ENCODE measurements around the gene IL12RB1. TPM values are rescaled to one million over a fixed set of nuclear protein-coding genes. Genes with fewer than 3 reads are reported as not detected.

Gene IL12RB1
- total and polyA plus RNA-seq, 2 of the 8 experiments (the other 6 are each of a cell fraction or from before 2014, with no cell fraction given): 0.03 TPM; not detected in 1

GRCh38 chr19:18130523-18131242 is 43.9 kb upstream of the IL12RB1 start:
- Histone ChIP-seq H3K4me2 (ENCODE audit: insufficient read depth in 1 of 2, low read depth in 2 of 2, low read length in 2 of 2) (no peak overlapping the region), H3K9me3 (ENCODE audit: insufficient read depth in 2 of 2, low read depth in 1 of 2, low read length in 1 of 2) (no peaks in the 10 kb centered on the region), H3K9ac (replicated peaks in 1 of 4; ENCODE audit: extremely low read depth in 1 of 4, low read depth in 3 of 4, low read length in 3 of 4) (no peak overlapping the region), H3K79me1 (ENCODE audit: low read depth, low read length) (no peaks in the 10 kb centered on the region), H3K23ac (ENCODE audit: insufficient read length) (no peak overlapping the region), H2BK5ac (ENCODE audit: low read depth, low read length) (no peak overlapping the region), H2BK20ac (ENCODE audit: low read length) (no peak overlapping the region), H4K8ac (ENCODE audit: extremely low read depth, insufficient read depth, low read length) (peak overlapping the region; percentile 71; the same call in 1 of the 2 replicates), H2BK12ac (ENCODE audit: low read depth, low read length) (no peak overlapping the region), H4K5ac (ENCODE audit: insufficient read length, low read depth, low read length) (no peak overlapping the region), H3K4ac (replicated peaks; ENCODE audit: insufficient read length, low read depth, low read length) (no peak overlapping the region), H3K4me3 (ENCODE audit: extremely low read depth in 1 of 4, insufficient read depth in 2 of 4, low read depth in 3 of 4, low read length in 4 of 4) (no peak overlapping the region), H2AFZ (ENCODE audit: low read length) (no peak overlapping the region), H4K91ac (replicated peaks; ENCODE audit: insufficient read length, low read length) (no peak overlapping the region), H3K4me1 (replicated peaks in 1 of 4; ENCODE audit: control insufficient read depth in 3 of 4, insufficient read depth in 4 of 4, low read length in 3 of 4) (no peaks in the 10 kb centered on the region), H3K18ac (ENCODE audit: extremely low read depth, low read length) (no peak overlapping the region), H2BK15ac (ENCODE audit: low read length) (no peak overlapping the region), H3K23me2 (ENCODE audit: low read depth, low read length) (no peaks in the 10 kb centered on the region), H4K20me1 (replicated peaks in 1 of 2; ENCODE audit: control insufficient read depth in 1 of 2, insufficient read depth in 2 of 2, low read length in 2 of 2) (peaks cover 0 to 2% of the 10 kb centered on the region in 2 experiments), H3K14ac (ENCODE audit: insufficient read length) (no peak overlapping the region), H3K56ac (replicated peaks; ENCODE audit: insufficient read length, low read depth, low read length) (no peak overlapping the region), H3K27me3 (replicated peaks in 1 of 4; ENCODE audit: control insufficient read depth in 3 of 4, extremely low read depth in 1 of 4, insufficient read depth in 3 of 4, low read length in 3 of 4) (no peaks in the 10 kb centered on the region), H3K27ac (ENCODE audit: low read depth, low read length) (no peak overlapping the region), H2BK120ac (replicated peaks; ENCODE audit: low read depth, low read length) (no peak overlapping the region), H2AK5ac (ENCODE audit: low read depth, low read length) (no peak overlapping the region), H3K79me2 (ENCODE audit: control insufficient read depth in 1 of 2, insufficient read depth in 2 of 2, low read length in 2 of 2) (no peaks in the 10 kb centered on the region), H3K36me3 (ENCODE audit: control insufficient read depth in 2 of 4, insufficient read depth in 4 of 4, low read length in 3 of 4) (peaks cover 0 to 15% (median 8%) of the 10 kb centered on the region in 4 experiments; a peak in 6 of 8 replicates)
- ChIA-PET POLR2A (ENCODE audit: partially characterized antibody) (interaction anchor here (0.7 to 1.2 kb wide), 3 partner anchors 10 to 150 kb away, joined by 3 to 4 read pairs (median 3); partner anchors contain the start of gene JUND), CTCF (ENCODE audit: partially characterized antibody) (interaction anchor here (0.7 to 1.6 kb wide), 3 partner anchors 14 to 72 kb away, joined by 3 to 4 read pairs (median 3); no protein-coding TSS in a partner anchor)
- TF ChIP-seq HDAC2 (IDR thresholded peaks at IDR 0.05; ENCODE audit: borderline replicate concordance in 1 of 2, low read depth in 2 of 2, low read length in 2 of 2) (peak in 1 of 2 experiments; percentile 75; a peak in 1 of 4 replicates), RFX5 (IDR thresholded peaks at IDR 0.05; ENCODE audit: borderline replicate concordance, low read depth, low read length) (no peak), GABPA (IDR thresholded peaks at IDR 0.05; ENCODE audit: borderline replicate concordance, insufficient read depth, low read length) (no peak), KDM1A (IDR thresholded peaks at IDR 0.05; ENCODE audit: borderline replicate concordance, low read length) (peak; percentile 89), BACH1 (IDR thresholded peaks at IDR 0.05; ENCODE audit: low read length) (no peak), TCF12 (IDR thresholded peaks at IDR 0.05; ENCODE audit: low read depth, low read length) (no peak), CEBPB (IDR thresholded peaks at IDR 0.05; ENCODE audit: low read depth, low read length) (no peak), CBX8 (IDR thresholded peaks at IDR 0.05; ENCODE audit: borderline replicate concordance, low read depth, low read length) (no peak)
- 92% methylated on average over 21 of the region's 21 CpGs; no CpG with 5 or more reads in 1 of the 2 experiments for WGBS, 2 experiments (ENCODE audit: extremely low coverage in 1 of 2, insufficient coverage in 1 of 2, insufficient read length in 1 of 2, insufficient replicate concordance in 2 of 2, low coverage in 1 of 2, low lambda C conversion rate in 2 of 2, missing lambda C conversion rate in 1 of 2)
- FAIRE-seq (no peak), DNase-seq (ENCODE audit: low read depth in 1 of 2, low spot score in 2 of 2) (no peak)
